Skeletal muscle tissue (tissue), 4 donors: ENCODE measurements around the gene ITPR1. TPM values are rescaled to one million over a fixed set of nuclear protein-coding genes. Genes with fewer than 3 reads are reported as not detected.

ENCODE experiments used
- H3K27ac ChIP-seq: one replicate; pipeline ENCODE4 v1.7.0; 2013; ENCODE audit warnings: mild to moderate bottlenecking, low read depth, low read length, inconsistent platforms
- H3K27me3 ChIP-seq, 3 donors: one replicate each; pipeline ENCODE4 v1.7.0; 2013; ENCODE audit warnings: low read length in 3 of 3; ENCODE audit not compliant: control insufficient read depth in 3 of 3, insufficient read depth in 3 of 3
- H3K36me3 ChIP-seq, 3 donors: one replicate each; pipeline ENCODE4 v1.7.0; 2013; ENCODE audit warnings: low read length in 3 of 3; ENCODE audit not compliant: control insufficient read depth in 3 of 3, insufficient read depth in 3 of 3
- H3K4me1 ChIP-seq, 3 donors: one replicate each; pipeline ENCODE4 v1.7.0; 2013; ENCODE audit warnings: low read length in 3 of 3, mild to moderate bottlenecking in 3 of 3; ENCODE audit not compliant: control insufficient read depth in 3 of 3, insufficient read depth in 3 of 3
- H3K4me3 ChIP-seq, 3 donors: one replicate each; pipeline ENCODE4 v1.7.0; 2013; ENCODE audit warnings: low read length in 3 of 3
- H3K9ac ChIP-seq, 3 donors: one replicate each; pipeline ENCODE4 v1.7.0; 2013; ENCODE audit warnings: low read length in 3 of 3, mild to moderate bottlenecking in 3 of 3, moderate library complexity in 2 of 3, low read depth in 1 of 3
- H3K9me3 ChIP-seq, 3 donors: one replicate each; pipeline ENCODE4 v1.7.0; 2013; ENCODE audit warnings: low read length in 3 of 3; ENCODE audit not compliant: control insufficient read depth in 3 of 3
- total RNA-seq: library from RNA; depleted of rRNA; stranded (reverse); fragments of >200 nt; gene quantifications from one replicate; pipeline ENCODE4 v1.2.3, GENCODE V29; 2014
- donor health status: Osteomylitis.

Gene ITPR1
- total RNA-seq, 1 donor from 2014 or later: 55.8 TPM

- Histone ChIP-seq H3K27ac (no peak overlapping the region), H3K9ac (no peak overlapping the region), H3K36me3 (no peaks in the 10 kb centered on the region), H3K27me3 (no peaks in the 10 kb centered on the region), H3K4me3 (no peak overlapping the region), H3K4me1 (peaks cover 0 to 9% (median 6%) of the 10 kb centered on the region in 3 donors), H3K9me3 (no peaks in the 10 kb centered on the region)
Measured at GRCh38 chr3:4763604-4764247, 270.6 kb downstream of the ITPR1 start.

- Histone ChIP-seq H3K9me3 (no peaks in the 10 kb centered on the region), H3K9ac (no peak overlapping the region), H3K4me3 (no peak overlapping the region), H3K4me1 (peaks cover 0 to 5% (median 0%) of the 10 kb centered on the region in 3 donors), H3K27me3 (no peaks in the 10 kb centered on the region), H3K27ac (no peak overlapping the region), H3K36me3 (no peaks in the 10 kb centered on the region)
Measured at GRCh38 chr3:4765212-4765611, 272.1 kb downstream of the ITPR1 start.

- no peaks in the 10 kb centered on the region for H3K9me3 ChIP-seq
- no peak overlapping the region for H3K27ac ChIP-seq
- H3K4me3 ChIP-seq: no peak overlapping the region
- H3K27me3 ChIP-seq: no peaks in the 10 kb centered on the region
- H3K9ac ChIP-seq: no peak overlapping the region
- H3K36me3 ChIP-seq: no peaks in the 10 kb centered on the region
- H3K4me1 ChIP-seq: peaks cover 6 to 15% (median 7%) of the 10 kb centered on the region in 3 donors
Measured at GRCh38 chr3:4766263-4766662, 273.1 kb downstream of the ITPR1 start.

GRCh38 chr3:4766716-4767499 lies 273.8 kb downstream of the ITPR1 start:
- H3K36me3 ChIP-seq: no peaks in the 10 kb centered on the region
- no peak overlapping the region for H3K27ac ChIP-seq

GRCh38 chr3:4768021-4768420 lies 274.9 kb downstream of the ITPR1 start:
- Histone ChIP-seq H3K4me1 (peaks cover 24 to 32% (median 25%) of the 10 kb centered on the region in 3 donors), H3K4me3 (no peak overlapping the region), H3K36me3 (no peaks in the 10 kb centered on the region), H3K27ac (no peak overlapping the region), H3K9me3 (no peaks in the 10 kb centered on the region), H3K9ac (no peak overlapping the region), H3K27me3 (no peaks in the 10 kb centered on the region)

More at GRCh38 chr3:4766716-4767499, 273.8 kb downstream of the ITPR1 start:
- H3K9me3 ChIP-seq: no peaks in the 10 kb centered on the region
- no peak overlapping the region for H3K4me3 ChIP-seq
- H3K9ac ChIP-seq: no peak overlapping the region
- no peaks in the 10 kb centered on the region for H3K27me3 ChIP-seq
- H3K4me1 ChIP-seq: peaks cover 13 to 21% (median 13%) of the 10 kb centered on the region in 3 donors

- H3K4me3 ChIP-seq: no peak overlapping the region
- H3K9ac ChIP-seq: no peak overlapping the region
- no peaks in the 10 kb centered on the region for H3K27me3 ChIP-seq
- no peaks in the 10 kb centered on the region for H3K36me3 ChIP-seq
- H3K27ac ChIP-seq: no peak overlapping the region
- no peaks in the 10 kb centered on the region for H3K9me3 ChIP-seq
- peaks cover 25 to 37% (median 29%) of the 10 kb centered on the region in 3 donors for H3K4me1 ChIP-seq
Measured at GRCh38 chr3:4768521-4768920, 275.4 kb downstream of the ITPR1 start.

- H3K4me1 ChIP-seq: peaks cover 25 to 38% (median 30%) of the 10 kb centered on the region in 3 donors
- H3K36me3 ChIP-seq: no peaks in the 10 kb centered on the region
- no peaks in the 10 kb centered on the region for H3K27me3 ChIP-seq
- no peak overlapping the region for H3K4me3 ChIP-seq
- H3K9me3 ChIP-seq: no peaks in the 10 kb centered on the region
- H3K27ac ChIP-seq: peak overlapping the region; percentile 80
- H3K9ac ChIP-seq: no peak overlapping the region
Measured at GRCh38 chr3:4770561-4770960, 277.4 kb downstream of the ITPR1 start.

- peak overlapping the region in 2 of 3 donors; percentile 15 to 85 for H3K9ac ChIP-seq
- H3K27ac ChIP-seq: peak overlapping the region; percentile 80
- no peaks in the 10 kb centered on the region for H3K36me3 ChIP-seq
- H3K4me3 ChIP-seq: no peak overlapping the region
- no peaks in the 10 kb centered on the region for H3K27me3 ChIP-seq
- no peaks in the 10 kb centered on the region for H3K9me3 ChIP-seq
- H3K4me1 ChIP-seq: peaks cover 25 to 38% (median 30%) of the 10 kb centered on the region in 3 donors
Measured at GRCh38 chr3:4771243-4771642, 278.1 kb downstream of the ITPR1 start.

- H3K4me3 ChIP-seq: peak overlapping the region in 2 of 3 donors; percentile 2 to 60
- H3K4me1 ChIP-seq: peaks cover 27 to 46% (median 30%) of the 10 kb centered on the region in 3 donors
- no peaks in the 10 kb centered on the region for H3K36me3 ChIP-seq
- peak overlapping the region; percentile 80 for H3K27ac ChIP-seq
- no peaks in the 10 kb centered on the region for H3K9me3 ChIP-seq
- H3K27me3 ChIP-seq: no peaks in the 10 kb centered on the region
- peak overlapping the region; percentile 59 to 85 (median 63) for H3K9ac ChIP-seq
Measured at GRCh38 chr3:4772171-4772804, 279.1 kb downstream of the ITPR1 start.
